GM18951 (cell line): ENCODE measurements around the gene LRRN1.

Experiments
- POLR2A ChIP-seq: IDR thresholded peaks from 4 replicates; pipeline ENCODE4 v1.6.1; 2011; ENCODE audit warnings: mild to moderate bottlenecking; ENCODE audit not compliant: insufficient read length, insufficient read depth; ENCODE audit errors: extremely low read depth
- in situ Hi-C: fragments of 300-500 bp; cut with MboI; formaldehyde crosslinking; loops from one replicate; pipeline ENCODE4 v1.12.0; 2022; ENCODE audit warnings: low sequenced_read_pairs, mixed read lengths, inconsistent platforms; ENCODE audit not compliant: unreplicated experiment

The LRRN1 gene

DNA sequence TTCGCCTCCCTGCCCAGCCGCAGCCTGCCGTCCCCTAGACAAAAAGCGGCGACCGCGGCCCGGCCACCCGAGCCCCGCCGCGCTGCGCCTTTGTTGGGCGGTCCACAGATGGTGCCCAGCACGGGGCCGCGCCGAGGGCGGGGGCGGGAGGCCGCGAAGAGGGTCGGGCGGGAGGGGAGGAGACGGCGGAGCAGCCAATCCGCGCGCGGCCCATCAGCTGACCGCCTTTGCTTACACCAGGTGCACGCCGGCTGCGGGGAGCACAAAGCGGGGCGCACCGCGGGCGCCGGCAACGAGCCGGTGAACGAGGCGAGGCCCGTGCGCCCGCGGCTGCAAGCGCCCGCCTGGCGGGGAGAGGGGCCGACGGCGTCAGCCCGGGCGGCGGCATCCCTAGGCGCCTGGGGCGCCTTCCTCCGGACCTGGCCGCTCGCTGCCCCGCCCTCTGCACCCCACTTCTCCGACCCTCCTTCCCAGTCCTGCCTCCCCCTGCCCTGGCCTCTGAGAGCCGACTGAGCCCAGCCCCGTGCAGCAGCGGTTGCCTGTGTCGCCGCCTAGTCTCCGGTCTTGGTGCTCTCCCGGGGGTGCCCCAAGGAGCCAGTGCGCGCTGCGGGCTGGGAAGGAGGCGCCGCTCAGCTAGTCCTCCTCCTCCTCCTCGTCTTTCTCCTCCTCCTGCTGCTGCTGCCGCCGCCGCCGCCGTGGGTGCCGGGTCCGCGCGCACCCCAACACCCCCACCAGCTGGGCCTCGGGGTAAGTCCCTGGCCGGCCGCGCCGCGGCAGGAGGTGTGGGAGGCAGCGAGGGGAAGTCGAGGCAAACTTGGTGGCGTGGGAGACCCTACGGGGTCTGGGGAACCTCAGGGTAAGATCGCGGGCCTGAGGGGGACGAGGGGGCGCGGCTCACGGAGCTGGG is at the start of gene LRRN1:
Gene LRRN1, plus strand, starts transcription at position 259 of the 907 bp plus-strand sequence. CDS start 45,211 bp downstream, outside the sequence.
- in situ Hi-C loops = no loop called here
- TF ChIP-seq POLR2A = no peak

DNA sequence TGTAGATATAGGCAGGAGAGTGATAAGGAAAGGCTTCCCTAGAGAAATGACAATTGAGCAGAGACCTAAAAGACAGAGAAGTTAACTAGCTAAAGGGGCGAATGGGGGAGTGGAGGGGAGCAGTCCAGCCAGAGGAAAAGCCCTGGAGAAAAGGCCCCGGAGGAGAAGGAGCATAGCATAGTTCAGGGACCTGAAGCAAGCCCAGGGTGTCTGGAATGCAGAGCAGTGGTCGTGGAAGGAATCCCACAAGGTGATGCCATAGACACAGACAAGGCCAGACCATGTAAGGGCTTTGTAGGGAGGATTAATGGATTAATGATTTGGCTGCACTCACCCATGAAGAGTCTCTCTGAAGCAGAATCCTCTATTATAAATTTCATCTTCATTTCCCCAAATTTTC is 45.8 kb upstream of the LRRN1 start:
- no peak for TF ChIP-seq POLR2A
- in situ Hi-C loops = no loop called here

DNA sequence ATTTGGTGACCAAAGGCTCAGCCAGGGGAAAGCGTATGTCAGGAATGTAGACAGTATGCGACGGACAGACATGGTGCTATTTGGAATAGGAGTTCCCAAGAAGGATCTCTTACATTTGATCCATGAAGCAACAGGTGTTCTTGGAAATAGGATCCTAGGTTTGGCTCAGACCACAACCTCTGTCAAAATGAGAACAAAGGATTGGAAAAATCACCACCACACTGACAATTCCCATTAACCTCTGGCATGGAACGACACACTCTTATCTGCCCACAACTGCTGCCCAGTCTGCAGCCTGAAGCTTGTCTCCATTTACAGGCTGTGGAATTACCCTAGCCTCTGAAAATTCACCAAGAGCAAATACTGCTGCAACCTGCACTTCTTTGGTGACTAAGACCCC is 33.6 kb upstream of the LRRN1 start:
- TF ChIP-seq POLR2A = no peak
- in situ Hi-C loops = no loop called here

DNA sequence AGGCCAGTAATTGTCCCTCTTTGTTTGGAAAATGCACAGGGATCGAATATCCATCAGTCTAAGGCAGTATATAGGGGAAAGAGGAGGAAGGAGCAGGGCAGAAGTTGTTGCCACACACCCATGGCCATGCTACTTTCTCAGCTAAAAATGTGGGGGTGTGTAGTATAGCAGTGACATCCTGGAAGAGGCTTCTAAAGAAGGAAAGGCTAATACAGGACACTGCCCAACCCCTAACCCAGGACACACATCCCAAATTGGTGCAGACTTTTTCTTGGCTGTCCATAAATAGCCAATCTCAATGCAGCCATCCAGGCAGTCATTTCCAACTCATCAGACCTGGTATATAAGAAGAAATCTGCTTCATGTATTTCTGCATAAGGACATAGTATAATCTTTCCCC is 33.1 kb upstream of the LRRN1 start:
- in situ Hi-C loops = no loop called here
- no peak for TF ChIP-seq POLR2A

DNA sequence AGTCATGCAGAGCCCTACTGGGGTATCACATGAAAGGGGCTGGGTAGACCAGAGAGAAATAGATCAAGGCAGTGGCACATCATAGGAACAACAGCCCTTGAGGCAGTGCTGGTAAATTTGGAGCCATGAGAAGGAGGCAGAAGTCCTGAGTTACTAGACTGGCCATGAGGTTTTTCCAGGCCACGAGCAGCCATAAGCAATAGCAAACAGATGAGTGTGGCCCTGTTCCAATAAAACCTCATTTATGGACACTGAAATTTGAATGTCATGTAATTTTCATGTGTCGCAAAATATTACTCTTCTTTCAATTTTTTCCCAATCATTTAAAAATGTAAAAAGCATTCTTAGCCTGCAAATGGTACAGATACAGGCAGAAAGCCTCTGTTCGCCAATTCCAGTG is 28.1 kb upstream of the LRRN1 start:
- in situ Hi-C loops = no loop called here

DNA sequence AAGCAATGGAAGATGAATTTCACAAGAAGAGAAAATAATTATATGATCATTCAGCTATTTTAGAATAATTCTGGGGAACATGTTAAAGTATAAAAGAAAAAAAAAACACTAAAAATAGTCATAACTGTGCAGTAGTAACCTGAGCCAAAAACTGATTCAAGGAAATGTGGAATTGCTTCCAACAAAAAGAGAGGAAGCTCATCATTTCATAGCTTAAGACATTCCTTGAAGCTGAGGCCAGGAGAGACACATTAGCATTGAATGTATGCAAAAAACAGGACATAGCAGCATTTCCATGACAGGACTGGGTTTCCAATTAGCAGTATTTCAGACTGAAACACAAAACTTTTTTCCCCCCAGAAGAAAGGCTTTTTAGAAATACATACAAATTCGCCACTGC is 27.7 kb upstream of the LRRN1 start:
- in situ Hi-C loops = no loop called here
- TF ChIP-seq POLR2A = no peak

More for the DNA sequence above, 28.1 kb upstream of the LRRN1 start:
- no peak for TF ChIP-seq POLR2A

DNA sequence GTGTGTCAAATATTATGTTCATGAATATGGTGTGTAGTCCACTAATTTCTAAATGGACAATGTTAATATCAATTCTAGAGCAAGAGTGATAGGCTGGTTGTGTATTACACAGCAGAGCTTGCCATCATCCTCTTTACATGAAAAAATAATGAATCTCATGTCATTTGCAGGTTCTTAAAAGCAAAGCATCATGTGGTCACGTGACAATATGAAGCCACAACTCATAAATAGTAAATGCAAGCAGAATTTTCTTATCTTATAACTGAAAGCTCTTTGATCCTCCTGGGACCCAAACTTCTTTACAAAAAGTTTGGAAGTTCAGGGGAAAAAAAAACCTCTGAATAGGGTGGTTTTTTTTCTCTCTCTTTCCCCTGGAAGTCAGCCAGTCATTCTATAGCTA is 26.9 kb upstream of the LRRN1 start:
- in situ Hi-C loops = no loop called here
- TF ChIP-seq POLR2A = no peak

DNA sequence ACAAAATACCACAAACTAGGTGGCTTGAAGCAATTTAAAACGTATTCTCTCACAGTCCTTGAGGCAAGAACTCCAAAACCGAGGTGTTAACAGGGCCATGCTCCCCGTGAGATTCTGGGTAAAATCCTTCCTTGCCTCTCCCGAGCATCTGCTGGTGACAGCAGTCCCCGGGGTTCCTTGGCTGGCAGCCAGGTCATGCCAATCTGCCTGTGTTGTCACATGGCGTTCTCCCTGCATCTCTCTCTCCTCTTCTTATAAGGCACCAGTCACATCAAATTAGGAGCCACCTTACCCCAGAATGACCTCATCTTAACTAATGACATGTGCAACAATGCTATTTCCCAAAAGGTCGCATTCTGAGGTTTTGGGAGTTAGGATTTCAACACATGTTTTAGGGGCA is 26.3 kb upstream of the LRRN1 start:
- in situ Hi-C loops = no loop called here
- TF ChIP-seq POLR2A = no peak

DNA sequence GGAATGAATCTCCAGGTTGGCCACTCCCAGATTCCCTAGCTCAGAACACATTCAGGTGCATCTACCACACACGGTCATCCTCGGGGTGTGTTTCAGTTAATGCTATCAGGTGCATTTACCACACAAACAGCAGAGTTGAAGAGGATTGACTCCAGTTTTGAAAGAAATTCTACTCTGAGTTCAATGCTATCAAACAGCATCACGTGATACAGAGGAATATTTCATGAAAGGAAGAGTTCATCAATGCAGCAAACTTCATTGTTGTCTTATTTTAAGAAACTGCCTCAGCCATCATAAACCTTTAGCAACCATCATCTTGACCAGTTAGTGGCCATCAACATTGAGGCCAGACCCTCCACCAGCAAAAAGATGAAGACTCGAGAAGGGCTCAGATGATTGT is 22.6 kb upstream of the LRRN1 start:
- TF ChIP-seq POLR2A = no peak
- in situ Hi-C loops = no loop called here

DNA sequence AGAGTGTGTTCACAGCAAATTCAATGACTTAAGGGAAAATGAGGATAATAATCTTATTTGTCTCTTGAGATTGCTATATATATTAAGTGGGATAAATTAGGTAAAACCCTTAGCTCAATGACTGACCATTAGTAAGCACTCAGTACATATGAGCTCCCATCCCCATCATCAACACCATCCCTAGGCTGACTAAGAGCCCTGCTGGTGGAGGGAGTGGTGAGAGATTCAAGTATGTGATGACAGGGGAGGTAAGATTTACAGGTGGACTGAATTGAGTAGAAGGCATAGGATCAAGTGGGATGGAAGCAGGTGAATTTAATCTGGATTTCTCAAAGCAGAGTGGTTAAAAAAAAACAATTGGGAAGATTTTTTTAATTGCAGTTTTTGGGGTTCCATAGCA is 21.0 kb upstream of the LRRN1 start:
- no peak for TF ChIP-seq POLR2A
- in situ Hi-C loops = no loop called here

DNA sequence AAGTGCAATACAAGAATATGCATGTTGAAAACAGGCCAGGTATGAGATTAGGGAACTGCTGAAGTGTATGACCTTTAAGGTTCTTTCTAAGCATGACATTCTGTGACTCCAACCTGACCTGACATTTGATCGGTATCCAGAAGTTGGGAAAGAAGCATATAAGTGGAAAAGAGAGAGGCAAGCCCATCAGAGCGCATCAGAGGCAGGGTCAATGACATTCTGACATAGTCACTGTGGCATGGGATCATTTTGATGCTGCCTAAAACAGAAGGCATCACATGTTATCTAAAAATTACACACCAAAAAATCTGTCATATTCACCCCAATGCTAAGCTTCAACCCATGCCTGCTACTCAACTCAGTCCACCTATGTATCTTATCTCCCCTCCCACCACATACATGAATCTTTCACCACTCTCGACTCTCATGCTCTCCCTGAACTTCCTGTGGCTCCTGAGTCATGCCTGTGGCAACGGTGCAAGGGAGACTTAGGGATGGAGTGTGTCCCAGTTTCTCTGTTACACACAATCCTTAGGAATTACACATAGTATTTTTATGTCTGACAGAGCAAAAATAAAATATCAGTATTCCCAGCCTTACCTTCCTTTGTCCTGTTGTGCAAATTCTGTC is 20.5 kb upstream of the LRRN1 start:
- TF ChIP-seq POLR2A = no peak
- in situ Hi-C loops = no loop called here

DNA sequence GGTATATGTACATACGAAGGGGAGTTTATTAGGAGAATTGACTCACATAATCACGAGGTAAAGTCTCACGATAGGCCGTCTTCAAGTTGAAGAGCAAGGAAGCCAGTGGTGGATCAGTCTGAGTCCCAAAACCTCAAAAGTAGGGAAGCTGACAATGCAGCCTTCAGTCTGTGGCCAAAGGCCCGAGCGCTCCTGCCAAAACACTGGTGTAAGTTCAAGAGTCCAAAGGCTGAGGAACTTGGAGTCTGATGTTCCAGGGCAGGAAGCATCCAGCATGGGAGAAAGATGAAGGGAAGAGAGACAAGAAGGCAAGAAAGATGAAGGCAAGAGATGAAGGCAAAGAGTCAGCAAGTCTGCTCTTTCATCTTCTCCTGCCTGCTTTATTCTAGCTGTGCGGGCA is 16.8 kb upstream of the LRRN1 start:
- TF ChIP-seq POLR2A = no peak

DNA sequence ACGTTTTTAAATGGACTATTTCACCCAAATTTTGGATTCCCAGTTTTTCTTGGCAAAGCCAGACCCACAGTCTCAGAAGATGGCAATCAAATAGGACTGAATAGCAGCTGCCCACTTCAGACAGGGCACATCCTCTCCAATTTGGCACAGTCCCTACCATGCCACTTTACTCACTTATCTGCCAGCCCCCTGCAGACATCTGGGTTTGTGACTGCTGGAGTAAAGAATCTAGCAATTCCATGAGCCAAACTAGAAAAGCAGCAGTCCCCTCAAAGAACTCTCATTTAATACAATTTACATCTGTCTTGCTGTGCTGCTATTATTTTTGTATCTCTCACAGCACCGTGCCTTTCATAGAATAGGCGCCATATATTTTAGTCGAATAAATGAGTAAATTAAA is 16.0 kb upstream of the LRRN1 start:
- in situ Hi-C loops = no loop called here
- TF ChIP-seq POLR2A = no peak

More for the DNA sequence above, 16.8 kb upstream of the LRRN1 start:
- in situ Hi-C loops = no loop called here

DNA sequence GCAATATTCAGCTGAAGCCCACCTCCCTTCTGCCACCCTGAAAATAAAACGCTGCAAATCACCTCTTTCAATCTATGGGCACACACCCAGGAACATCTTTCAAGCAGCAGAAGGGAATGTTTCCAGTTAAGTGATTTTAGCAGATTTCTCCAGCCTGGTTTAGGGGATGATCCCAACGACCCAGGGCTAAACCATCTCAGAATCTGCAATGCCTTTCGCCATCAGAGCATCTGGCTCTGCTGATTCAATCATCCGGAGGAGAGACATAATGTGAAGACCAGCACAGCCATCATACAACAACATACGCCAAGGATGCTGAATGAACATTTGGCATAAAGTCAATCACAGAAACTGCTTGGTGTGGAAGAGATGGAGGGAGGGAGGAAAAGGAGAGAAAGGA is 15.5 kb upstream of the LRRN1 start:
- TF ChIP-seq POLR2A = no peak
- in situ Hi-C loops = no loop called here
